Measurements from ENCODE around the gene HSD17B8. TPM values are rescaled to one million over a fixed set of nuclear protein-coding genes. Genes with fewer than 3 reads are reported as not detected.

The HSD17B8 gene
- 4.2 and 5.4 TPM in 2 replicates for total RNA-seq

GRCh38 chr6:33204415-33205190 lies at the start of gene HSD17B8:
Gene HSD17B8, plus strand, starts transcription at chr6:33204655. Its CDS starts 14 bp downstream, at chr6:33204669.

DNA sequence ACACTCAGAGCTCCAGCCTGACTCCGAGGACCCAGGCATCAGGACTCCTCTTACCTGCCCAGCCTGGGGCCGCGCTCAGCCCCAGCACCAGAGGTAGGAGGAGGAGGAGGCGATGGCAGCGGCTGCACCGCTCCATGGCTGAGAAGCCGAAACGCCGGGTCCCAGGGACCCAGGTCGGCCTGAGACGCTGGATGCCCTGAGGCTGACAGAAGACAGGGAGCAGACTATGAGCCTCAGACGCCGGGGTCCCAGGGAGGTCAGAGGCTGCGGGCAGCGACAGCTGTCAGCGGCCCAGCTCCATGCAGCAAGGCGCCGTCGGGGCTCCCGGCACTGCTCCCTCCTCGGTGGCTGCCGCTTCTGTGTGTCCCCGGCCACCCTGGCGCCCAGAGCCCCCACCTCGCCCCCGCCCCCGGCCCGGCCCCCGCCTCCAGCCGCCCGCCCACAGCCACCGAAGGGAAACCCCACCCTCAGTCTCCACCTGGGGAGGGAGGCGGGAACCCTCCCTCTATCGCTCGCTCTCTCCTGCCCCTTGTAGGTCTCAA lies 12.3 kb upstream of the HSD17B8 start, which contains the start of gene COL11A2:
Gene COL11A2 (minus strand): TSS at position 363 of the 542 bp plus-strand sequence. CDS start 227 bp downstream, at position 136.

GRCh38 chr6:33200219-33201146 lies 4.0 kb upstream of the HSD17B8 start, which contains the start of the genes RXRB and SLC39A7:
Gene RXRB, minus strand, starts transcription at chr6:33200665. Its CDS starts 189 bp downstream, at chr6:33200476.
Gene SLC39A7, plus strand, starts transcription at chr6:33200867. Its CDS starts 379 bp downstream, at chr6:33201246.

GRCh38 chr6:33208091-33208967 lies 3.9 kb downstream of the HSD17B8 start, which contains the start of gene RING1:
Gene RING1, plus strand, starts transcription at chr6:33208500. Its CDS starts 323 bp downstream, at chr6:33208823.

Other genes starting within 250 kb of the HSD17B8 start
- 84.5 and 93.0 TPM in 2 replicates for gene BRD2, start 236.1 kb upstream of the HSD17B8 start, total RNA-seq
- gene HLA-DOA, start 195.1 kb upstream of the HSD17B8 start, total RNA-seq, result 2.1 TPM in 1 of 2 replicates, not detected in the other
- gene HLA-DPA1, start 131.0 kb upstream of the HSD17B8 start, total RNA-seq, result 0.17 and 3.8 TPM in 2 replicates
- gene HLA-DPB1, start 128.7 kb upstream of the HSD17B8 start, total RNA-seq, result 2.8 and 19.5 TPM in 2 replicates
- gene COL11A2, start 12.2 kb upstream of the HSD17B8 start, total RNA-seq, result 0.13 and 0.83 TPM in 2 replicates
- 32.2 and 34.4 TPM in 2 replicates for gene RXRB, start 4.0 kb upstream of the HSD17B8 start, total RNA-seq
- 158 and 190 TPM in 2 replicates for gene SLC39A7, start 3.8 kb upstream of the HSD17B8 start, total RNA-seq
- gene RING1, start 3.8 kb downstream of the HSD17B8 start, total RNA-seq, result 33.2 and 33.3 TPM in 2 replicates
- 40.2 and 44.2 TPM in 2 replicates for gene VPS52, start 67.2 kb downstream of the HSD17B8 start, total RNA-seq
- gene RPS18, start 67.4 kb downstream of the HSD17B8 start, total RNA-seq, result 1,733 and 1,914 TPM in 2 replicates
- gene B3GALT4, start 72.5 kb downstream of the HSD17B8 start, total RNA-seq, result 4.9 and 7.6 TPM in 2 replicates
- 44.7 and 54.2 TPM in 2 replicates for gene WDR46, start 84.6 kb downstream of the HSD17B8 start, total RNA-seq
- gene PFDN6, start 84.9 kb downstream of the HSD17B8 start, total RNA-seq, result 20.1 and 25.2 TPM in 2 replicates
- 27.0 and 46.3 TPM in 2 replicates for gene RGL2, start 94.3 kb downstream of the HSD17B8 start, total RNA-seq
- 91.0 and 112 TPM in 2 replicates for gene TAPBP, start 109.4 kb downstream of the HSD17B8 start, total RNA-seq
- gene ZBTB22, start 113.1 kb downstream of the HSD17B8 start, total RNA-seq, result 28.3 and 28.5 TPM in 2 replicates
- gene DAXX, start 118.3 kb downstream of the HSD17B8 start, total RNA-seq, result 32.6 and 46.1 TPM in 2 replicates
- 2.1 and 5.0 TPM in 2 replicates for gene KIFC1, start 187.2 kb downstream of the HSD17B8 start, total RNA-seq
- gene PHF1, start 206.4 kb downstream of the HSD17B8 start, total RNA-seq, result 25.1 and 30.0 TPM in 2 replicates
- 102 and 104 TPM in 2 replicates for gene CUTA, start 213.5 kb downstream of the HSD17B8 start, total RNA-seq
- 10.5 and 16.1 TPM in 2 replicates for gene SYNGAP1, start 215.4 kb downstream of the HSD17B8 start, total RNA-seq
- 4.9 and 6.5 TPM in 2 replicates for gene ZBTB9, start 249.9 kb downstream of the HSD17B8 start, total RNA-seq